MV-4-11 (cell line): ENCODE data around the gene PAM16.

Source experiments
- DNase-seq: peaks from one replicate; lab custom pipeline; 2025; lab: John Stamatoyannopoulos, UW

PAM16 gene

DNA sequence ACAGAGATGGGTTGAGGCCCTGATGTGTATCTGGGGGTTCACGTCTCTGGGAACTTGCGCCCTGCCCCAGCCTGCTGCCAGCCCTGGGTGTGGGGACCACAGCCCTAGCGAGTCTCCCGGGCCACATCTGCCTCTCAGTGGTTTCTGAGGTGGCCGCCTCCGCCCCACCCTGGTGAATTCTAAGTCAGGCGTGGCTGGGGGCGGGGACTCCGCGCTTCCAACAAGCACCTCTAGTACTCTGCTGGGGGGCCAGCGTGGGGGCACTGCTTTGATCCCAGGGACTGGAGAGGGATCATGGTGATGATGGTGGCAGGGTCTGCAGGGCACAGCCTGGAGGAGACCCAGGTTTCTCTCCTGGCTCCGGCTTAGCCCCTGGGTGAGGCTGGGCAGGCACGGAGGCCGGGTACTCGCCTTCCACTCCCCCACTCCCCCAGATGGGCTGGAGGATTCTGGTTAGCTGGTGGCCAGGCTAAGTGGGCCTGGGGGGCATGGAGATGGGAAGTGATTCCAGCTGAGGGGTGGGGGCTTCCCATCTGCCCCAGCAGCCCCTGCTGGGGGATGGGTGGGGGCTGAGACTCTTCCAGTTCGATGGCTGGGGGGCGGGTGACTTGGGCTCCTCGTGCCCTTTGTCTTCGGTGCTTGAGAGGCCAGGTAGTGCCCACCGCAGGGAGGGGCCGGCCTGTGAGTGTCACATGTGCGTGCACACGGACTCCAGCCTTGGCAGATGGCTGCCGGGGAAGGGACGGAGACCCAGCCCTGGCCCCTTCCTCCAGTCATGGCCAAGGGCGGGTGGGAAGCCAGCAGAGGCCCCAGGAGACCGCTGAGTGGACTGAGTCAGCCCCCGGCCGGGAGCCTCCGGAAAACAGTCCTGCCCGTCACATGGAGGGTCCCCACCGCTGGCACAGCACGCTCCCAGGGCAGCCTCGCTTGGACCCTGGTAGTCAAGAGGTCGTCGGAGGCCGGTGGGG is 31.4 kb downstream of the PAM16 start:
- DNase-seq = no peak

DNA sequence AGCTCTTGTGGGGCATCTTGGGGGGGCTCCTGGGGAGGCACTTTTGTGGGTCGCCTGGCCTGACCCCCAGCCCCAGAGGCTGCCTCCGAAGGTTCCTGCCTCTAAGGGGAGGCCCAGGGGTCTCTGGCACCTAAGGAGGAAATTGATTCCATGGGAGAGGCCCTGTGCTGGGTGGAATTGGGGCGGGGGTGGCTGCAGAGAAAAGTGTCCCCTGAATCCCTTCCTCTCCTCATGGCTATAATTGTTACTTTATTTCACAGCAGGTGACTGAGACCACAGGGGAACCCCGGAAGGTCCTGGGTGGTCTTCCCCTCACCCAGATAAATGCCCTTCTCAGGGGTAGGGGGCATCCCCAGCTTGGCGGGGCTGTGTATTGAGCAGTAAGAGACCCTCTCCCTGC is 32.2 kb downstream of the PAM16 start:
- no peak for DNase-seq

DNA sequence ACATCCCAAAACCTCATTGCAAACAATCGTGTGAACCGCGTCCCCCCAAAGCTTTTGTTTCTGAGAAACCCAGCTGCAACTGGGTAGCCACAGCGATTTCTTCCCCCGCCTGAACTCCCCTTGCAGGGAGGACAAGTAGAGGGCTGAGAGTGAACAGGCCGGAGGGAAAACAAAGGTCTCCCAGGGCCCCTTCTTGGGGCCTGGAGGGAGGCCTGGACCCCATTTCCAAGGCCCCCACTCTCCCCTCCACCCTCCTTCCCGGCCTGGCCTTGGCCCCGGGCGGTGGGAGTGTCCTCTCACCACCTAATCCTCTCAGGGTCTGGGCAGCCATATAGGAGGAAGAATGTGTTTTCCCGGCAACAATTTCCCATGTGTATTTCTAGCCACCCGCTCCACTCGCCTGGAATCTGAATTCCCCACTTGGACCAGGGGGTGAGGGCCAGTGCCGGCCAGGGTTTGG is 32.6 kb downstream of the PAM16 start:
- DNase-seq = no peak

DNA sequence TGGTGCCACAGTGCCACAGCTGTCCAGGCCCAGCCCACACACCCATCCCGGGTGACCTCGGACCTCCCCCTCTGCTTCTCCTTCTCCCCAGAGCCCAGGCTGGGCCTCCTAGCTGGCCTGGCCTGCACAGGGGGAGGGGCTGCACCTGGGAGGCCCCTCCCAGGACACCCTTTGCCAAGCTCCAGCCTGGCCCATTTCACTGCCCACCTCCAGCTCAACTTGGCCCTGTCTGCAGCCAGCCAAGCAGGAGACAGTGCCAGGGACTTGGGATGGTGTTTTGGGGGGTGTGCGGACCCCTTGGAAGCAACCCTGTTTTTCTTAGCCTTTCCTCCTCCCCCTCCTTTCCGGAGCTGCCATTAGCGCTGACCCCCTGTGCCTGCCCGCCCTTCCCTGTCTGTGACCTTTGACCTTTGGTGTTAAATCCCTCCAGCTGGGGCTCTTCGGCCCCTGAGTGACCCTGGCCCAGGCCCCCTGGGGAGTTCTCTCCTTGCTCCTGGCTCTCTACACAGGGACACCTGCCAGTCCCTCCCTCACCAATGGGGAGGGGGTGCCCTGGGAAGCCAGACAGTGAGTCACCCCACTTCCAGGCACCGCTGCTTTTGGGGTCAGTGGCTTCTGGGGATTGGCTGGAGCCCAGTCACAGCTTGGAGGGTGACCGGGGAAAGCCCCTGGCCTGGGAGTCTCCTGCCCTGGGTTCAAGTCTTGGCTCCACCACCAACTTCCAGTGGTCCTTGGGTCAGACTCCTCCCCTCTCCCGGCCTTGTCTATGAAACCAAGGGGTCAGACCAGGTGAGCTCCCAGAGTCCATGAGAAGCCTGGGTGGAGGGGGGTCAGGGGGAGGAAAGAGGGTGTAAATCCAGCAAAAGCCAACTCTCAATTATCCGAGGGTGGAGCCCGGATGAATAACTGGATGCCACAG is 33.3 kb downstream of the PAM16 start:
- DNase-seq = no peak

DNA sequence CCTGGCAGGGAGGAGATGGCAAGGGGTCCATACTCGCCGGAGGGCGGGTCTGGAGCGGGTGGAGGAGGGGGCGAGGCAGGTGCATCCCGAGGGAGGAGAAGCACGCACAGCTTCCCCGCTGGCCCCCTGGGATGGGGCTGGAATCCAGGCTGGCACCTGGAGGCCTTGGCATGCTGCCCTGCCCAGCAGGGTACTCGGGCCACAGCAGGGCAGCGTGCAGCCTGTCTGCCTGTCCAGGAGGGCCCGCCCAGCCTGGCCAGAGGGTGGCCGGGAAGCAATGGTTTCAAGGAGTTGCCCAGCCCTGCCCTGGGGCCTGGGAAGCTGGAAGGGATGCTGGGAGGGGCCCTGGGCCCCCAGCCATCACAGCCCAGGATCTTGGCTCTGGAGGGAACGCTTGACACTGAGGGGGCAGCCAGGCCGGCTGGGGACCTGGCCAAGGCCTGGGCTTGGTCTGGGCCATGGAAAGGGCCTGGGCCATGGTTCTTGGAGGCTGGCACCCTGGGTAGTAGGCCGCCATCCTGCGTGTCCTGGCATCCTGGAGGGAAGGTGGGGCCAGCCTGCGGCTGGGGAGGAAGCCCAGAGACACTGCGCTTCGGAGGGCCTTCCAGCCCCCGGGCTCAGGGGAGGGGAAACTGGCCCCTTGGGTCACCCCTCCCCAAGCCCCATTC is 34.1 kb downstream of the PAM16 start:
- DNase-seq = no peak

DNA sequence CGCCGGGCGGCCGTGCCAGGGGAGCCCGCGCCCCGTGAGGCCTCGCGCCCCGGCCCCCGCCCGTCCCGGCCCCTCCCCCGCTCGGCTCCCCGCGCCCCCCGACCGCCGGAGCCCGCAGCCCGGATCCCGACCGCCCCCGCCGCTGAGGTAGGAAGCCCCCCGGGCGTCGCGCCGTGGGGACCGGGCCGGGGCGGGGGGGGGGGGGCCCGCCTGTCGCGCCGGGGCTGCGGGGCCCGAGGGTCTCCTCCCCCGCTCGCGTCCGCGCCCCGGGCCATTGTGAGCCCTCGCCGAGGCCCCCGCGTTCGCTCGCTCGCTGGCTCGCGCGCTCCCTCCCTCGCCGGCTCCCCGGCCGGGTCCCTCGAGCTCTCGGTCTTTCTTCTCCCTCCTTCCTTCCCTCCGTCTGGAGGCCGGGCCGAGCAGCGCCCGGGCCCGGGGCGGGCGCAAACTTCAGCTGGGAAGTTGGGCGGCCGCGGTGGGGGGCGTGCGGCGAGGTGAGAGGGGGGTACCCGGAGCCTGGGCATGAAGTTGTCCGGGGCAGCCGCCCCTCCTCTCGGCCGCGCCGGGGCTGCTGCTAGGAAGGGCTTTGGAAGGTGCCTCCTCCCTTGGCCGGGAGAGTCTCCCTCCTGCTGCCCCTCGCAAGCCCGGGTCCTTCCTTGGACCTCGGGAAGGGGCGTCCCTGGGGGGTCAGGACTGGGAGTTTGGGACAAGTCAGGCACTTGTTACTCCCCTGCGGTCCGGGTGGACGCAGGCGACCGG is 34.8 kb downstream of the PAM16 start:
- DNase-seq = no peak

DNA sequence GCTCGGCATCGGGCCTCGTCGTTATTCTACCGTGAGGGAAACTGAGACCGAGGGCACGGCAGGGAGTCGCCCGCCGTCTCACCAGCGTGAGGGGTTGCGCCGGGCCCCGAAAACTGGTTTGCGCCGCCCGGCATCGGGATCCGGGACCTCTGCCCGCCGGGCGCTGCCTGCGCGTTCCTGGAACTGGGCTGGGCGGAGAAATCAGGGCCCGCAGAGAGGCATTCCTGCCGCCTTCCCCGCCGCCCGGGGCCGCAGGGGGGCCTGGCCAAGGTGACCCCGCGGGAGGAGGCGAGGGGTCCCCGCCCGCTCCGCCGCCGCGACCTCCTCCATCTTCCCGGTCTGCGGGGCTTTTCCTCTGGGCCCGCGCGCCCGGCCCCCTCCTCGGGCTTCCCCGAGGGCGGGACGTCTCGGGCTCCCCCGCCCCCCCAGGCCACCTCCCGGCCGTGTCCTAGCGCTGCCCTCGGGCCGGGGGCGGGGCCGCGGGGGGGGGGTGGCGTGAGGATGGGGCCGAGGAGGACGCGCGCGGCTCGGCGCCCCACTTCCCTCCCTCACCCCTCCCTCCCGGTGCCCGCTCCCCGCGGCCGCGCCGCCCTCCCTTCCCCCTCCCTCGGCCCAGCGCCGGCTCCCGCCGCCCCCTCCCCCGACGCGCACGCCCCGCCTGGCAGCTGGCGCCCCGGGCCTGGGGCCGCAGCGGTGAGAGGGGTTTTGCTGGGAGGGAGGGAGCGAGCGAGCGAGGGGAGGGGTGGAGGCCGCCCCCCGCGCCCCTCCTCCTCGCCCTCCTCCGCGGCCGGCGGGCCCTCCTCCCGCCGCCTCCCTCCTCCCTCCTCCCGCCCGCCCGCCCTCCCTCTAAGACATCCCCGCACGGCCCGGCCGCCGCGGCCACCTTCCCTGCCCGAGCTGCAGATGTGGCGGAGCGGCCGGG is 35.7 kb downstream of the PAM16 start, which contains the start of gene GLIS2:
Gene GLIS2 (plus strand): TSS at position 882 of the 922 bp plus-strand sequence. CDS start 16,214 bp downstream, outside the sequence.
- no peak for DNase-seq

DNA sequence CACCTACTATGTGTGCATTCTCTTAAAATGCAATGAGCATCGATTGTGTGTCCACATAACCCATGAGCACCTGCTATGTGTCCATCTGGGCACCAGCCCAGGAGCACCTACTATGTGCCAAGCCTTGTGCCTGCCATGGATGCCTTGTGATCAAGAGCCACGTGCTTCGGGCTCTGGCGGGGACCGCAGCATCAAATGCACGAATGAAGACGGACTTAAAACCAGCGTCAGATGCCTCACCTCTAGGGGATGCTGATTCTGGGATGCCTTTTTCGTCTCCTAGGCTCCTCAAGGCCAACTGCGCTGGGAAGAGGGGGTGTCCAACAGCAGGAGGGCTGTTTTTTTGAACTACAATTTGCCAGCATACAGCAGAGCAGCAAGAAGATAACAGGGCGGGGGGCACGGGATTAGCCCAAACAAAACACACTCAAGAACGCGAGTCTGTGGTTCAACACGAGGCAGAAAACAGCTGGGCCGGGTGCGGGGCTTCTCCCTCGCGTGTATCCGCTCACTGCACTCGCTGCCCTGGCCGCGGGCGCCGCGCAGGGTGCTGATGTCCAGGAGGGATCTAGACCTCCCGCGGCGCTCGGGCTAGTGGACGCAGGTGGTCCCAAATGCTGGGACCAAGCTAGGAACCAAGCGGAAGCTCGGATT is 36.5 kb downstream of the PAM16 start:
- no peak for DNase-seq

DNA sequence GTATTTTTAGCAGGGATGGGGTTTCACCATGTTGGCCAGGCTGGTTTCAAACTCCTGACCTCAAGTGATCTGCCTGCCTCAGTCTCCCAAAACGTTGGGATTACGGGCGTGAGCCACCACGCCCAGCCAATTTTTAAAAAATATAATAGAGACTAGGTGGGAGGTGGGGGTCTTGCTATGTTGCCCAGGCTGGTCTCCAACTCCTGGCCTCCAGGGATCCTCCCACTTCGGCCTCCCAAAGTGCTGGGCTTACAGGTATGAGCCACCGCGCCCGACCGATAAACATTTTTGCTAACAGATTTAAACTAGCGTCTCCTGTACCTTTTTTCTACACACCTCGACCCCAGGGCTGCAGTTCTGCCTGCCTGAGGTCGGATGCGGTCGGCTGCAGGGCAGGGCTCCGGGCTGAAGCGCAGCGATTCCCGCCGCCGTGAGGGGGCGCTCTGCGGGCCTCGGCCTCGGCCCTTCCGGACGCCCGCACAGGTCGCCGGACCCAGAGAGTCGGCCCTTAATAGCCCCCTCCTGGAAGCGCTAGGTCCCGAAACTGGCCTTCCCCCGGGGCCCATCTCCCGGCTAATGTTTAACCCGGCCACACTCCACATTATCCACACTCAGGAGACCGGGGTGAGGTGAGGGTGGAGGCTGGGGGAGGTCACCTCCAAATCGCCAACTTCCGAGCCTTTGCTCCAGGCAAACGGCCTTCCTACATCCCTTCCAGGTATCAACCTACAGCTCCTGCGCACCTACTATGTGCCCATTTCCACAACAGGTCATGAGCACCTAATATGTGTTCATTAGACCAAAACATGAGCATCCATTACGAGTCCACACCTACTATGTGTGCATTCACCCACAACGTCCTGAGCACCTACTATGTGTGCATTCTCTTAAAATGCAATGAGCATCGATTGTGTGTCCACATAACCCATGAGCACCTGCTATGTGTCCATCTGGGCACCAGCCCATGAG is 37.3 kb downstream of the PAM16 start:
- no peak for DNase-seq

DNA sequence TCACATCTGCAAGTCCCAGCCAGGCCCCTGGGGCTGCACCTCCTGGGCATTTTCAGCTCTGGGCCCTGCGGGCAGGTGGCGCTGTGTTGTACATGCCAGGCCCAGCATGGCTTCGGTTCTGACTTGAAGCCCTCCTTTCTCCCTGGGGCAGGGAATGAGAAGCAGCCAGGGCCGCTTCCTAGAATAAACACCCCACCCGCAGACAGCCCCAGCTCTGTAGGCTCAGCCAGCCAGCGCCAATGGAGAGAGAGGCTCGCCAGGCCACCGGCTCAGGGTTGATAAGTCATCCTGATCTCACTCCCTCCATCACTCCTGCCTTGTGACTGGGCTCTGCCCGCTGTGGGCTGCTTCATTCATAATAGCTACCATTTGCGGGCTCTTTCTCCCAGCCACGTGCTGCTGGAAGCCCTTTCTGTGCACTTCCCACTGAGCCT is 41.3 kb downstream of the PAM16 start:
- peak; percentile 42 for DNase-seq

DNA sequence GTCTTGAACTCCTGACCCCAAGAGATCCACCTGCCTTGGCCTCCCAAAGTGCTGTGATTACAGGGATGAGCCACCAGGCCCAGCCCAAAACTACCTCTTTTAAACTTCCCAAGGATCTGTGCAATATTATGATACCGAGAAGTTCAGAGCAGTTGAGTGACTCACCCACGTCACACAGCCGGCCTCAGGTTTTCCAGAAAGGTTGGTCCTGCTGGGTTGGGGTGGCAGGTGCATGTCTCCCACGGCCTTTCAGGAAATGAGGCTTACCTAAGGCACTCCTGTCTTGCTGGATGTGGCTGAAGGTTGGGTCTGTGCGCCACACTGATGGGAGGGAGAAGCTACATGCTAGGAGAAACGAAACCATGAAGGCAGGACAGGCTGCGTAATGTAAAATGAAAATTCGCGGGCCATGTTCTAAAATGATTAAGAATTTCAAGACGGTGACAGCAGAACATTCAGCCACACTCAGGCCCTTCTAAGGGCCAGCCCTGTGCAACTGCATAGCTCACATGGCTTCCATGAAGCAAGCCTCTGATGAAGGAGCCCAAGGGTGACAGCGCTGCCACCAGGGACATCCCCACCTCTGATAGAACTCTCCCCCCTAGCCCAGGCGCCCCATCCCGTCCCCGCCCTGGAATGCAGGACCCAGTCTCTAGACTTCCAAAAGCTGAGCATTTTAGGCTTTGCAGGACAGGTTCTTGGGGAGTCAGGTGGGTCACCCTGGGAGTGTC is 41.9 kb downstream of the PAM16 start:
- no peak for DNase-seq

DNA sequence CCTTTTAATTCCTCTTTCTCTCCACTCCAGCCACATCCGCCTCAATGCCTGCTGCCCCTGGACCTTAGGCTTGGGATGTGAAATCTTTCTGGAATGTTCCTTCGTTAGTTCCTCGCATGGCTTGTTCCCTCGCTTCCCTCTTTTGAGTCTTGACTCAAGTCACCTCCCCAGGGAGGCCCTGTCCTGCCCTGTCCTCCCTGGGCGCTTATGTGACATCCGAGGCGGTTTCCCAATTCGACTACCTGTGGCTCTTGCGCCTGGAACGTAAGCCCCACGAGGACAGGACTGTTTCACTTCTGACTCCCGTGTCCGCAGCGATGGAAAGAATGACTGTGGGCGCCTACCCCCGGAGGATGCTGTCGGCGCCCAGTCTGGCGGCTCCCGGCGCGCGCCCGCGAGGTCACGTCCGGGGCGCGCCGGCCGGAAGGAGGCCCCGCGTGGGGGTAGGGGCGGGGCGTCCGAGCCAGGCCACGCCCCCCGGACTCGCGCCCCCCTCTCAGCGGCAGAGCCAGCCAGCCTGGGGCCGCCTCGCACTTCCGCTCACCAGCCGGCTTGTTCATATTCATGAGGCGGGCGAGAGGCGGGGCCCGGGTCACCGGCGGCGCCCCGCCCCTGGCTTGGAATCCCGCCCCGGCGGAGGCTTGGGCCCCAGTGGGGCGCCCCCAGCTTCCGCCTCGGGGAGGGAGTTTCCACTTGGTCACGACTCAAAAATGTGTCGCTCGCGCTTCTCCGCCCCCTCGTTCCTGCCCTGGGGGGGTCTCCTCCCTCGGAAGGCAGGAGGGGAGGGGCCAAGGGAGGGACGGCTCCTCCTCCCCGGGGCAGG is 43.7 kb downstream of the PAM16 start:
- peak; percentile 96 for DNase-seq

DNA sequence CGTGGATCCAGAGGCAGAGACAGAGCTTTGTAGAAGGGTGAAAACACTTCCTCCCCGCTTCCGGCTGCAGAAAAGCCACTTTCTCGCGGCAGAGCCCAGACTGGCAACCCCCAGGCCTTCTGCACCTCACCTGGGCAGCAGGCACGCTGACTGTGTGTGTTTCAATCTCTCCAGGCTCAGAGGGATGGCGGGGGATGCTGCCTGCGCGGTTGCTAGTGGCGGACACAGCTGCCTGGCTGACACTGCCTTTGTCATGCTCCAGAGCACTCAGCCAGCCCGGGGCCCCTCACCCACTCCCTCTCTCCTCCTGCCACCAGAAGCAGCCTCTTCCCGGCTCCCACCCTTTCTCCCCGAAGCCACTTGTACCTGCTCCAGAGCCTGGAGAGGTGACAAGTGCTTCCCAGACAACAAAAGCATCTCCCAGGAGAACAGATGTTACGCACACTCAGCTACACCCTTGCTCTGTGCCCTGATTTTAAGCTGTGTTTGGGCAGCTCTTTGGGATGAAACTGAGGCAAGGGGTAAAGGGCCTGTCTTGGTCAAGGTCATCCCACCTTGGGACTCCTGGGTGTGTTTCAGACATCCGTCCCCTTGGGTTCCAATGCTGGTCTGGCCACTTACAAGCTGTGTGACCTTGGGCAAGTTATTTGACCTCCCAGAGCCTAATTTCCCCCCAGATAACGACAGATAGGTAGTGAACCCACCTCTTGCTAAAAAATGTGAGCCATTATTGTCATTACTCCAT is 44.5 kb downstream of the PAM16 start:
- DNase-seq = no peak

DNA sequence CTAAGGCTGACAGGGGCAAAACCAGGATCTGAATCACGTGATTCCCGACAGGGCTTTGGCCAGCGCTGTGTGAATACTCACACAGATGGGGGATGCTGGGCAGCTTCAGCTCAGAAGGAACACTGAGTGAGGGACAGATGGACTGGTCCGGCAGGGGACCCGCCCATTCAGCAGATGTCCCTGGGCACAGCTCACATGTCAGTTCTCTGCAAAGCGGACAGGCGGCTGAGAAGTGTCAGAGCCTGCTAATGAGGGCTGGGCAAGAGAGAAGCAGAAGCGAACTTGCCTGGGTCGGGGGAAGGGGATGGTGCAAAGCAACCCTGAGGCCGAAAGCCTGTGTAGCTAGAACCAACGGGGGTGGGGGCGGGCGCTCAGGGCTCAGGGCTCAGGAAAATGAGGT is 47.1 kb downstream of the PAM16 start:
- no peak for DNase-seq

DNA sequence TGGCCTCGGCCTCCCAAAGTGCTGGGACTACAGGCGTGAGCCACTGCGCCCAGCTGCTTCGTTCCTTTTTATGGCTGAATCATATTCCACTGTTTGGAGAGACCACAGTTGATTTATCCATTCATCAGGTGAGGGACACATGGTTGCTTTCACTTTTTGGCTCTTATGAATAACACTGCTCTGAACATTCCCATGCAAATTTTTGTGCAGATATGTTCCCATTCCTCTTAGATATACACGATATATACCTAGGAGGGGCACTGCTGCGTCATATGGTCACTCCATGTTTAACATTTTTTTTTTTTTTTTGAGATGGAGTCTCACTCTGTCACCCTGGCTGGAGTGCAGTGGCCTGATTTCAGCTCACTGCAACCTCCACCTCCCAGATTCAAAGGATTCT is 49.2 kb downstream of the PAM16 start:
- no peak for DNase-seq

DNA sequence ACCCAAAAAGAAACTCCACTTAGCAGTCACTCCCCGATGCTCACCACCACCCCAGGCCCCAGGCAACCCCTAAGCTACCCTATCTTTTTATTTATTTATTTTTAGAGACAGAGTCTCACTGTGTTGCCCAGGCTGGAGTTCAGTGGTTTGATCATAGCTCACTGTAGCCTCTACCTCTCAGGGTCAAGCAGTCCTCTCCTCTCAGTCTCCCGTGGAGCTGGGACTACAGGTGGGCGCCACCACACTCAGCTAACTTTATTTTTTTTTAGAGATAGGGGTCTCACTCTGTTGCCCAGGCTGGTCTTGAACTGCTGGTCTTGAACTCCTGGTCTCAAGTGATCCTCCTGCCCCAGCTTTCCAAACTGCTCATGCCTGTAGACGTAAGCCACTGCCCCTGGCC is 49.9 kb downstream of the PAM16 start:
- DNase-seq = no peak
